ENCODE data around the gene DUS3L. TPM values are rescaled to one million over a fixed set of nuclear protein-coding genes. Genes with fewer than 3 reads are reported as not detected.

DUS3L gene
- total RNA-seq, 5 donors from 2014 or later (not counting 1 experiment from before 2014, with no cell fraction given) = 69.9 to 153 (median 98.3) TPM

DNA sequence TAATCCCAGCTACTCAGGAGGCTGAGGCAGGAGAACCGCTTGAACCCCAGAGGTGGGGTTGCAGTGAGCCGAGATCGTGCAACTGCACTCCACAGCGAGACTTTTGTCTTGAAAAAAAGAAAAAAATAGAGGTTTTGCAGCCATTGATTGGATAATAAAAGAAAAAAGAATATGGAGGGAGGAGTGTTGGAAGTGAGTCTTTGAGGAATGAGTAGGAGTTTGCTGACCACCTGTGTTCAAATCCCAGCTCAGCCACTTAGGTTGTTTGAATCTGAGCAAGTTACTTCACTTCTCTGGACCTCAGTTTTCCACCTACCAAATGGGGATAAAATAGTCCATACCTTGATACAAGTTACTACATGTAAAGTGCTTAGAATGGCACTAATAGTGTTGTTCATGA, 20.2 kb upstream of the DUS3L start:
- no peak for DNase-seq
- H3K4me3 Mint-ChIP-seq = no peak overlapping the region
- no peaks in the 10 kb centered on the region for H3K9me3 Mint-ChIP-seq
- no peak for ATAC-seq (replicated peaks in 1 of 4)
- Histone ChIP-seq H3K36me3 (ENCODE audit: control insufficient read depth in 2 of 2, extremely low read depth in 1 of 2, insufficient read depth in 1 of 2, low read length in 1 of 2) (no peaks in the 10 kb centered on the region), H3K27ac (ENCODE audit: low read length) (no peak overlapping the region), H3K4me1 (ENCODE audit: control insufficient read depth in 1 of 2, extremely low read depth in 1 of 2, insufficient read depth in 2 of 2, low read length in 2 of 2) (no peaks in the 10 kb centered on the region), H3K27me3 (replicated peaks in 1 of 2; ENCODE audit: control insufficient read depth in 2 of 2, extremely low read depth in 1 of 2, insufficient read depth in 2 of 2, low read length in 1 of 2) (peaks cover 0 to 7% of the 10 kb centered on the region in 2 experiments), H3K9me3 (no peaks in the 10 kb centered on the region), H3K4me3 (ENCODE audit: control insufficient read depth in 1 of 2, extremely low read depth in 1 of 2, low read length in 1 of 2) (no peak overlapping the region)
- H3K27me3 Mint-ChIP-seq = no peaks in the 10 kb centered on the region
- peaks cover 0 to 6% (median 0%) of the 10 kb centered on the region in 3 donors for H3K4me1 Mint-ChIP-seq
- ChIA-PET POLR2A (no interaction called here), CTCF (interaction anchor here in 1 of 2 donors (1.0 kb wide), 1 partner anchor 17 kb away, joined by 3 read pairs; no protein-coding TSS in a partner anchor)
- no peaks in the 10 kb centered on the region for H3K36me3 Mint-ChIP-seq
- no peak overlapping the region for H3K27ac Mint-ChIP-seq
- 92% methylated on average over 4 of the region's 4 CpGs for WGBS (ENCODE audit: insufficient coverage)

DNA sequence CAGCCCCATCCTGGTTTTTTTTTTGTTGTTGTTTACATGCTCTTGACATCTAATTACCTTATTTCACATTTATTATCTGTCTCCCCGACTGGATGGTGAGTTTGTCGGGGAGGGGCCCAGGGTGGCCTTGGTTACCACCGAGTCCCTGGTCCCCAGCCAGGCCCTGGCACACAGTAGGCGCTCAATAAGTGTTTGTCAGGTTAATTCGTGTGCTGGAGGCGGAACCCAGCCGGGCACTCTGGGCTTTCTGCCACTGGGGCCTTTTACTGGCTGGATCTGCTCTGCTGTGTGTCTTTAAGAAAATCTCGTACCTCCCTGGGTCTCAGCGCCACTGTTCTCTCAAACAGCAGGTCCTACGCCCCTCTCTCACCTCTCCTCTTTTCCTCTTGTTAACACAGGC, 18.5 kb upstream of the DUS3L start:
- POLR2A ChIA-PET = no interaction called here
- peaks cover under 1 to 10% of the 10 kb centered on the region in 2 experiments for H3K4me1 ChIP-seq (ENCODE audit: control insufficient read depth in 1 of 2, extremely low read depth in 1 of 2, insufficient read depth in 2 of 2, low read length in 2 of 2)
- H3K9me3 Mint-ChIP-seq = no peaks in the 10 kb centered on the region
- CTCF ChIA-PET = interaction anchor here in 1 of 2 donors (0.6 kb wide), 2 partner anchors 27 to 527 kb away, joined by 3 to 4 read pairs; no protein-coding TSS in a partner anchor
- 84% methylated on average over 6 of the region's 10 CpGs for WGBS (ENCODE audit: insufficient coverage)
- no peaks in the 10 kb centered on the region for H3K36me3 ChIP-seq (ENCODE audit: control insufficient read depth in 2 of 2, extremely low read depth in 1 of 2, insufficient read depth in 1 of 2, low read length in 1 of 2)
- H3K27me3 Mint-ChIP-seq = no peaks in the 10 kb centered on the region
- no peak overlapping the region for H3K27ac ChIP-seq (ENCODE audit: low read length)
- H3K4me3 ChIP-seq (ENCODE audit: control insufficient read depth in 1 of 2, extremely low read depth in 1 of 2, low read length in 1 of 2) = no peak overlapping the region
- no peak overlapping the region for H3K27ac Mint-ChIP-seq
- H3K4me3 Mint-ChIP-seq = no peak overlapping the region
- ATAC-seq (replicated peaks in 1 of 4) (no peak), DNase-seq (no peak)
- H3K27me3 ChIP-seq (replicated peaks in 1 of 2; ENCODE audit: control insufficient read depth in 2 of 2, extremely low read depth in 1 of 2, insufficient read depth in 2 of 2, low read length in 1 of 2) = peaks cover 0 to 13% of the 10 kb centered on the region in 2 experiments
- no peaks in the 10 kb centered on the region for H3K9me3 ChIP-seq
- no peaks in the 10 kb centered on the region for H3K36me3 Mint-ChIP-seq
- H3K4me1 Mint-ChIP-seq = peaks cover under 1 to 8% (median 2%) of the 10 kb centered on the region in 3 donors

DNA sequence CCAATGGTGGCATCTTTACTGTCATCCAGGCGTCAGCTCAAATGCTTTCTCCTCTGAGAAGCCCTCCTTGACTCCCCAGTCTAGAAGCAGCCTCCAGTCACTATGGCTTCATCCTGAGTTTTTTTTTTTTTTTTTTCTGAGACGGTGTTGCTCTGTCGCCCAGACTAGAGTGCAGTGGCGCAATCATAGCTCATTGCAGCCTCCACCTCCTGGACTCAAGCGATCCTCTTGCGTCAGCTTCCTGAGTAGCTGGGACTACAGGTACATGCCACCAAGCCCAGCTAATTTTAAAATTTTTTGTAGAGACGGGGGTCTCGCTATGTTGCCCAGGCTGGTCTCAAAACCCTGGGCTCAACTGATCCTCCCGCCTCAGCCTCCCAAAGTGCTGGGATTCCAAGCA, 18.1 kb upstream of the DUS3L start:
- Mint-ChIP-seq H3K36me3 (no peaks in the 10 kb centered on the region), H3K27me3 (no peaks in the 10 kb centered on the region), H3K4me1 (peaks cover 5 to 12% (median 6%) of the 10 kb centered on the region in 3 donors), H3K4me3 (no peak overlapping the region), H3K27ac (no peak overlapping the region), H3K9me3 (no peaks in the 10 kb centered on the region)
- ChIA-PET CTCF (interaction anchor here in 1 of 2 donors (0.6 kb wide), 2 partner anchors 27 to 528 kb away, joined by 3 to 4 read pairs; no protein-coding TSS in a partner anchor), POLR2A (no interaction called here)
- Histone ChIP-seq H3K27ac (ENCODE audit: low read length) (no peak overlapping the region), H3K27me3 (replicated peaks in 1 of 2; ENCODE audit: control insufficient read depth in 2 of 2, extremely low read depth in 1 of 2, insufficient read depth in 2 of 2, low read length in 1 of 2) (peaks cover 0 to 16% of the 10 kb centered on the region in 2 experiments), H3K4me1 (ENCODE audit: control insufficient read depth in 1 of 2, extremely low read depth in 1 of 2, insufficient read depth in 2 of 2, low read length in 2 of 2) (peaks cover 3 to 15% of the 10 kb centered on the region in 2 experiments), H3K4me3 (ENCODE audit: control insufficient read depth in 1 of 2, extremely low read depth in 1 of 2, low read length in 1 of 2) (no peak overlapping the region), H3K9me3 (no peaks in the 10 kb centered on the region), H3K36me3 (ENCODE audit: control insufficient read depth in 2 of 2, extremely low read depth in 1 of 2, insufficient read depth in 1 of 2, low read length in 1 of 2) (no peaks in the 10 kb centered on the region)
- DNase-seq (no peak), ATAC-seq (replicated peaks in 1 of 4) (no peak)
- 92% methylated on average over 6 of the region's 9 CpGs for WGBS (ENCODE audit: insufficient coverage)

DNA sequence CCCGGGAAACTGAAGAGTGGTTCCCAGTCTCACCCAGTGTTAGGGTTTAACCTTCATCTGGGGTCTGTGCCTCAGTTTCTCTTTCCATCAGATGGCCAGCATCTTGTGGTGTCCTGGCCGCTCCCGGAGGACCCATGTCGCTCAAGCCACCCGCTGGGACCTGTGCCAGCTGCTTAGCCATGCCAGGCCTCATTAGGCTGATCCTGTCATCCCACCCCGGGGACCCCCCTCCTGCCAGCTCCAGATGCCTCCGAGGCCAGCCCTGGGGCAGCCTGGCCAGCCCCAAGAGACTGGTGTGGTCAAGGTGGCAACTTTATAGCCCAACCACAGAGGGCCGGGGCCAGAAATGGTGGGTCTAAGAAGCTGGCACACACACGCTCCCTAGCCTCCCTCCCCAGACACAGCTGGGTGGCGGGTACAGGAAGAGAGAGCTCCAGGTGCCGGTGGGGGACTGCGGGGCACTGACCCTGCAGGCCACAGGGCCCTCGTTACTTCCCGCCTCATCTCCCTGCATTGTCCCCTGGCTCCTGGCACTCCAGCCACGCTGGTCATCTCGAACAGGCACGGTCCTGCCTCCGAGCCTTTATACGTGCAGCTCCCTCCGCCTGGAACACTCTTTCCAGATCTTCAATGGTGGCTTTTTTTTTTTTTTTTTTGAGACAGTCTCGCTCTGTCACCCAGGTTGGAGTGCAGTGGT, 17.3 kb upstream of the DUS3L start:
- no peak overlapping the region for H3K4me3 Mint-ChIP-seq
- no peaks in the 10 kb centered on the region for H3K36me3 ChIP-seq (ENCODE audit: control insufficient read depth in 2 of 2, extremely low read depth in 1 of 2, insufficient read depth in 1 of 2, low read length in 1 of 2)
- ChIA-PET CTCF (interaction anchor here in 1 of 2 donors (0.6 kb wide), 1 partner anchor 1017 kb away, joined by 4 read pairs; the partner anchor contains the start of gene FEM1A), POLR2A (no interaction called here)
- ATAC-seq (replicated peaks in 1 of 4) = no peak
- no peak for DNase-seq
- WGBS (ENCODE audit: insufficient coverage) = 80% methylated on average over 12 of the region's 21 CpGs
- H3K27me3 Mint-ChIP-seq = peaks cover 0 to 3% of the 10 kb centered on the region in 2 donors
- no peaks in the 10 kb centered on the region for H3K9me3 Mint-ChIP-seq
- H3K27me3 ChIP-seq (replicated peaks in 1 of 2; ENCODE audit: control insufficient read depth in 2 of 2, extremely low read depth in 1 of 2, insufficient read depth in 2 of 2, low read length in 1 of 2) = peaks cover 0 to 24% of the 10 kb centered on the region in 2 experiments
- no peak overlapping the region for H3K27ac ChIP-seq (ENCODE audit: low read length)
- no peaks in the 10 kb centered on the region for H3K9me3 ChIP-seq
- H3K4me1 ChIP-seq (ENCODE audit: control insufficient read depth in 1 of 2, extremely low read depth in 1 of 2, insufficient read depth in 2 of 2, low read length in 2 of 2) = peaks cover 7 to 22% of the 10 kb centered on the region in 2 experiments
- H3K36me3 Mint-ChIP-seq = no peaks in the 10 kb centered on the region
- H3K27ac Mint-ChIP-seq = peak overlapping the region in 1 of 2 donors; percentile 31
- peaks cover 12 to 18% (median 12%) of the 10 kb centered on the region in 3 donors for H3K4me1 Mint-ChIP-seq
- no peak overlapping the region for H3K4me3 ChIP-seq (ENCODE audit: control insufficient read depth in 1 of 2, extremely low read depth in 1 of 2, low read length in 1 of 2)

DNA sequence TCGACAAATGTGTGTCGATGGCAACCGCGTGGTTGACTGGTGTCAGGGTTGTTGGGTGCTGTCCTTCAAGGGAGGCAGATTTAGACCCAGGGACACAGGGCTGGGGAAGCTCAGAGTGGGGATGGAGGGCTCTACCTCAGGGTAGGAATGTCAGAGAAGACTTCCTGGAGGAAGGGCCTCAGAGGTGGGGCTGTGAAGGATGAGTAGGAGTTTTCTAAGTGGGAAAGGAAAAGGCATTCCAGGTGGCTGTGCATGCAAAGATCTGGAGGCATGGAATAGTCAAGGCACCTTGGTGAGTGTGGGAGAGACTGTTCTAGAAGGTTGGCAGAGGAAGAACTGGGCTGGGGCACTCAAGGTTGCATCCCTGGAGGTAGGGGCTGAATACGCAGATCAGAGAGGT, 15.9 kb upstream of the DUS3L start:
- no peak for ATAC-seq (replicated peaks in 1 of 4)
- WGBS (ENCODE audit: insufficient coverage) = 96% methylated on average over 5 of the region's 5 CpGs
- Histone ChIP-seq H3K4me3 (ENCODE audit: control insufficient read depth in 1 of 2, extremely low read depth in 1 of 2, low read length in 1 of 2) (no peak overlapping the region), H3K4me1 (ENCODE audit: control insufficient read depth in 1 of 2, extremely low read depth in 1 of 2, insufficient read depth in 2 of 2, low read length in 2 of 2) (peaks cover 7 to 31% of the 10 kb centered on the region in 2 experiments), H3K9me3 (no peaks in the 10 kb centered on the region), H3K36me3 (ENCODE audit: control insufficient read depth in 2 of 2, extremely low read depth in 1 of 2, insufficient read depth in 1 of 2, low read length in 1 of 2) (no peaks in the 10 kb centered on the region), H3K27me3 (replicated peaks in 1 of 2; ENCODE audit: control insufficient read depth in 2 of 2, extremely low read depth in 1 of 2, insufficient read depth in 2 of 2, low read length in 1 of 2) (peaks cover 0 to 35% of the 10 kb centered on the region in 2 experiments), H3K27ac (ENCODE audit: low read length) (no peak overlapping the region)
- ChIA-PET POLR2A (interaction anchor here in 1 of 2 donors (0.5 kb wide), 1 partner anchor 13 kb away, joined by 7 read pairs; no protein-coding TSS in a partner anchor), CTCF (interaction anchor here in 1 of 2 donors (0.8 kb wide), 2 partner anchors 21 to 180 kb away, joined by 3 to 4 read pairs; no protein-coding TSS in a partner anchor)
- H3K27ac Mint-ChIP-seq = peak overlapping the region in 1 of 2 donors; percentile 58
- H3K4me1 Mint-ChIP-seq = peaks cover 16 to 25% (median 17%) of the 10 kb centered on the region in 3 donors
- DNase-seq = no peak
- peaks cover 0 to 9% of the 10 kb centered on the region in 2 donors for H3K27me3 Mint-ChIP-seq
- H3K4me3 Mint-ChIP-seq = peak overlapping the region in 1 of 3 donors; percentile 56
- no peaks in the 10 kb centered on the region for H3K9me3 Mint-ChIP-seq
- no peaks in the 10 kb centered on the region for H3K36me3 Mint-ChIP-seq

DNA sequence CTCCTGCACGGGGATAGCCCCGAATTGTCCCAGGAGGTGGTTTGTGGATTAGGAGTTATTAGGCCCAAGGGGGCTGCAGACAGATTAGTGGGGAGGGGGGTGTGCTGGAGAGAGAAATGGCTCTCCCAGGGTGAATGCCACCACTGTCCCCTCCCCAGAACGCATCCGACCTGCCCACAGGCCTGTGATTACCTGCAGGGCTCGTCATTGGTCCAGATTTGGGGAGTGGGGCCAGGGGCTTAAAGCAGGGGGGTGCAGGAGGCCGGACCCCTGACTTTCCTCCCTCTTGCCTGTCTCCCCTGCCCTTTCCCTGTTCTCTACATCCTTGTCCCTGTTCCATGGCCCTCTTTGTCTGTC, 15.1 kb upstream of the DUS3L start:
- Mint-ChIP-seq H3K9me3 (no peaks in the 10 kb centered on the region), H3K27me3 (peaks cover 0 to 14% of the 10 kb centered on the region in 2 donors), H3K27ac (no peak overlapping the region), H3K4me3 (peak overlapping the region in 1 of 3 donors; percentile 56), H3K4me1 (peaks cover 18 to 28% (median 20%) of the 10 kb centered on the region in 3 donors), H3K36me3 (no peaks in the 10 kb centered on the region)
- H3K36me3 ChIP-seq (ENCODE audit: control insufficient read depth in 2 of 2, extremely low read depth in 1 of 2, insufficient read depth in 1 of 2, low read length in 1 of 2) = no peaks in the 10 kb centered on the region
- H3K27me3 ChIP-seq (replicated peaks in 1 of 2; ENCODE audit: control insufficient read depth in 2 of 2, extremely low read depth in 1 of 2, insufficient read depth in 2 of 2, low read length in 1 of 2) = peaks cover 0 to 43% of the 10 kb centered on the region in 2 experiments
- ATAC-seq (replicated peaks in 1 of 4) (no peak), DNase-seq (no peak)
- H3K9me3 ChIP-seq = no peaks in the 10 kb centered on the region
- H3K4me3 ChIP-seq (ENCODE audit: control insufficient read depth in 1 of 2, extremely low read depth in 1 of 2, low read length in 1 of 2) = no peak overlapping the region
- ChIA-PET POLR2A (interaction anchor here in 1 of 2 donors (0.5 kb wide), 1 partner anchor 8 kb away, joined by 10 read pairs; no protein-coding TSS in a partner anchor), CTCF (interaction anchor here in 1 of 2 donors (0.8 kb wide), 1 partner anchor 181 kb away, joined by 3 read pairs; no protein-coding TSS in a partner anchor)
- no peak overlapping the region for H3K27ac ChIP-seq (ENCODE audit: low read length)
- WGBS (ENCODE audit: insufficient coverage) = 39% methylated on average over 3 of the region's 6 CpGs
- H3K4me1 ChIP-seq (ENCODE audit: control insufficient read depth in 1 of 2, extremely low read depth in 1 of 2, insufficient read depth in 2 of 2, low read length in 2 of 2) = peaks cover 7 to 35% of the 10 kb centered on the region in 2 experiments

All from T-cell (primary cell).